Osteoblast (primary cell): ENCODE measurements around the gene TFDP2. TPM values are rescaled to one million over a fixed set of nuclear protein-coding genes. Genes with fewer than 3 reads are reported as not detected.

Source experiments
- DNase-seq: peaks from one replicate; pipeline ENCODE4 v3.0.0; 2011; ENCODE audit warnings: low spot score, mixed read lengths; ENCODE audit not compliant: insufficient read length; ENCODE audit errors: missing footprints
- H2AFZ ChIP-seq: 2 replicates; pipeline ENCODE4 v1.6.0; 2011; ENCODE audit warnings: mild to moderate bottlenecking, low read length
- H3K27ac ChIP-seq: 2 replicates; pipeline ENCODE4 v1.5.1; 2011; ENCODE audit warnings: mild to moderate bottlenecking, low read depth, low read length, moderate library complexity
- H3K27me3 ChIP-seq: 2 replicates; pipeline ENCODE4 v1.6.0; 2012; ENCODE audit warnings: mild to moderate bottlenecking, control low read depth, inconsistent platforms, low read length, moderate library complexity; ENCODE audit not compliant: insufficient read depth
- H3K36me3 ChIP-seq: 2 replicates; pipeline ENCODE4 v1.5.1; 2011; ENCODE audit warnings: mild to moderate bottlenecking, low read length, control low read depth, moderate library complexity; ENCODE audit not compliant: insufficient read depth
- H3K4me1 ChIP-seq: 2 replicates; pipeline ENCODE4 v1.5.1; 2011; ENCODE audit warnings: mild to moderate bottlenecking, low read length, control low read depth, moderate library complexity; ENCODE audit not compliant: insufficient read depth
- H3K4me2 ChIP-seq: 2 replicates; pipeline ENCODE4 v1.6.0; 2011; ENCODE audit warnings: mild to moderate bottlenecking, low read length; ENCODE audit not compliant: insufficient read depth
- H3K4me3 ChIP-seq: fragments of 200-600 bp; sonication (generic); 3 replicates; pipeline ENCODE4 v1.5.1; 2012; ENCODE audit warnings: mild to moderate bottlenecking, low read length, inconsistent platforms; ENCODE audit not compliant: insufficient read depth
- H3K79me2 ChIP-seq: 2 replicates; pipeline ENCODE4 v1.6.0; 2012; ENCODE audit warnings: mild to moderate bottlenecking, low read length, control low read depth, inconsistent platforms; ENCODE audit not compliant: insufficient read depth
- H3K9me3 ChIP-seq: 2 replicates; pipeline ENCODE4 v1.5.1; 2011; ENCODE audit warnings: low read depth, low read length, control low read depth
- H4K20me1 ChIP-seq: 2 replicates; pipeline ENCODE4 v1.6.0; 2012; ENCODE audit warnings: mild to moderate bottlenecking, low read length, control low read depth; ENCODE audit not compliant: insufficient read depth
- CTCF ChIP-seq: IDR thresholded peaks from 2 replicates; pipeline ENCODE4 v1.5.1; 2011; ENCODE audit warnings: mild to moderate bottlenecking, low read depth, low read length, moderate library complexity; ENCODE audit errors: extremely low read depth
- total RNA-seq: library from RNA; depleted of rRNA; stranded (reverse); fragments of >200 nt; gene quantifications from 2 replicates; pipeline ENCODE4 v1.2.3, GENCODE V29; 2012

The TFDP2 gene
- total RNA-seq, 1 donor: 41.6 TPM

GRCh38 chr3:141939759-141940158, 209.6 kb downstream of the TFDP2 start:
- Histone ChIP-seq H3K79me2 (no peaks in the 10 kb centered on the region), H3K4me1 (peaks cover 11% of the 10 kb centered on the region), H3K9me3 (no peaks in the 10 kb centered on the region), H3K27ac (no peak overlapping the region), H3K36me3 (no peaks in the 10 kb centered on the region), H4K20me1 (no peaks in the 10 kb centered on the region), H3K4me2 (peak overlapping the region; percentile 32), H3K4me3 (no peak overlapping the region), H3K27me3 (no peaks in the 10 kb centered on the region), H2AFZ (no peak overlapping the region)
- no peak for TF ChIP-seq CTCF
- DNase-seq: no peak

GRCh38 chr3:141938011-141938500, 211.3 kb downstream of the TFDP2 start:
- Histone ChIP-seq H3K4me1 (peaks cover 11% of the 10 kb centered on the region), H3K4me2 (no peak overlapping the region), H2AFZ (no peak overlapping the region), H3K79me2 (no peaks in the 10 kb centered on the region), H3K27me3 (no peaks in the 10 kb centered on the region), H4K20me1 (no peaks in the 10 kb centered on the region), H3K36me3 (no peaks in the 10 kb centered on the region), H3K4me3 (no peak overlapping the region), H3K27ac (no peak overlapping the region), H3K9me3 (no peaks in the 10 kb centered on the region)
- no peak for DNase-seq
- no peak for TF ChIP-seq CTCF

DNA sequence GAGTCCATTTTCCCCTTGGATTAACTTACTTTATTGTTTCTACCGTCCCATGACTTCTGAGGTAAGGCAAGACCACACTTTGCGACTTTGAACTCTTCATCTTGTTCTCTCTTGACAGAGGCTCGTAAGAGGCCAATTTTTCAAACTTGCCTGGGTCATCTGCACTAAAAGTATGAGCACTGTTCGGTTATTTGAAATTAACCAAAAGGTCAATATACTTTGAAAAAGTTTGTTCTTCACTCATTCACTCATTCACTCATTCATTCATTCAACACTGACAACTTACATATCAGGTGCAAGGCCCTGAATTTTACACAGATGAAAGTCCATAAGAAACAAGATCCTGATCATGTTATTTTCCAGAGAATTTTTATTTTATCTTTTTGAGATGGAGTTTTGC, 215.0 kb downstream of the TFDP2 start:
- Histone ChIP-seq H3K27me3 (no peaks in the 10 kb centered on the region), H4K20me1 (no peaks in the 10 kb centered on the region), H3K27ac (no peak overlapping the region), H3K79me2 (no peaks in the 10 kb centered on the region), H3K9me3 (no peaks in the 10 kb centered on the region), H3K36me3 (no peaks in the 10 kb centered on the region), H3K4me2 (no peak overlapping the region), H2AFZ (no peak overlapping the region), H3K4me3 (no peak overlapping the region), H3K4me1 (no peaks in the 10 kb centered on the region)
- DNase-seq: no peak
- TF ChIP-seq CTCF: no peak

GRCh38 chr3:141933421-141934300, 215.7 kb downstream of the TFDP2 start:
- no peaks in the 10 kb centered on the region for H3K9me3 ChIP-seq
- no peaks in the 10 kb centered on the region for H3K4me1 ChIP-seq
- H2AFZ ChIP-seq: no peak overlapping the region
- H3K36me3 ChIP-seq: no peaks in the 10 kb centered on the region
- no peak overlapping the region for H3K4me3 ChIP-seq
- no peak for DNase-seq
- no peaks in the 10 kb centered on the region for H3K27me3 ChIP-seq
- no peaks in the 10 kb centered on the region for H4K20me1 ChIP-seq
- H3K79me2 ChIP-seq: no peaks in the 10 kb centered on the region
- no peak overlapping the region for H3K4me2 ChIP-seq
- no peak overlapping the region for H3K27ac ChIP-seq
- no peak for TF ChIP-seq CTCF
